Measurements from ENCODE around the gene ABHD12B. TPM values are rescaled to one million over a fixed set of nuclear protein-coding genes. Genes with fewer than 3 reads are reported as not detected.

Gene ABHD12B
- total RNA-seq, 1 experiment from 2014 or later = 51.0 TPM

GRCh38 chr14:50839048-50839447 lies 32.8 kb upstream of the ABHD12B start:
- Histone ChIP-seq H4K8ac (replicated peaks; ENCODE audit: insufficient read length, low read depth, low read length) (no peak overlapping the region), H3K23me2 (ENCODE audit: insufficient read length, low read depth, low read length, poor library complexity, severe bottlenecking) (no peaks in the 10 kb centered on the region), H3K27ac (ENCODE audit: insufficient read length, low read depth, low read length) (no peak overlapping the region), H3K4ac (ENCODE audit: low read depth, low read length) (no peak overlapping the region), H3K9me3 (ENCODE audit: control insufficient read depth, low read depth, low read length) (no peaks in the 10 kb centered on the region), H3K56ac (ENCODE audit: insufficient read length, low read depth, low read length) (no peak overlapping the region), H4K20me1 (ENCODE audit: control insufficient read depth, insufficient read depth, insufficient read length) (no peaks in the 10 kb centered on the region), H2BK12ac (ENCODE audit: insufficient read length, low read depth, low read length) (no peak overlapping the region), H3K79me1 (ENCODE audit: insufficient read depth, low read depth, low read length, poor library complexity, severe bottlenecking) (no peaks in the 10 kb centered on the region), H4K91ac (ENCODE audit: insufficient read length, low read depth, low read length) (no peak overlapping the region), H3T11ph (ENCODE audit: low read length) (no peak overlapping the region), H3K18ac (ENCODE audit: insufficient read length, low read depth, low read length) (no peak overlapping the region), H2AK5ac (ENCODE audit: insufficient read length, low read length) (no peak overlapping the region), H3K14ac (ENCODE audit: insufficient read depth, low read length) (no peak overlapping the region), H3K27me3 (ENCODE audit: insufficient read depth, low read length) (peaks cover 2% of the 10 kb centered on the region; the same call in 1 of the 2 replicates), H2AFZ (ENCODE audit: low read length) (no peak overlapping the region), H3K9ac (ENCODE audit: extremely low read depth, insufficient read length, low read length) (no peak overlapping the region), H2BK5ac (ENCODE audit: insufficient read length, low read length) (no peak overlapping the region), H3K79me2 (ENCODE audit: insufficient read depth, low read length) (no peaks in the 10 kb centered on the region), H3K4me1 (ENCODE audit: insufficient read depth, low read length) (no peaks in the 10 kb centered on the region), H2BK120ac (ENCODE audit: low read depth, low read length, poor library complexity, severe bottlenecking) (no peak overlapping the region), H2BK15ac (ENCODE audit: low read depth, low read length) (no peak overlapping the region), H3K4me2 (ENCODE audit: insufficient read depth, insufficient read length, low read length) (no peak overlapping the region), H2BK20ac (ENCODE audit: low read depth, low read length, poor library complexity, severe bottlenecking) (no peak overlapping the region), H3K23ac (ENCODE audit: insufficient read length, low read depth, low read length) (no peak overlapping the region), H4K5ac (ENCODE audit: insufficient read length, low read depth, low read length) (no peak overlapping the region)
- TF ChIP-seq, protein P1, sequence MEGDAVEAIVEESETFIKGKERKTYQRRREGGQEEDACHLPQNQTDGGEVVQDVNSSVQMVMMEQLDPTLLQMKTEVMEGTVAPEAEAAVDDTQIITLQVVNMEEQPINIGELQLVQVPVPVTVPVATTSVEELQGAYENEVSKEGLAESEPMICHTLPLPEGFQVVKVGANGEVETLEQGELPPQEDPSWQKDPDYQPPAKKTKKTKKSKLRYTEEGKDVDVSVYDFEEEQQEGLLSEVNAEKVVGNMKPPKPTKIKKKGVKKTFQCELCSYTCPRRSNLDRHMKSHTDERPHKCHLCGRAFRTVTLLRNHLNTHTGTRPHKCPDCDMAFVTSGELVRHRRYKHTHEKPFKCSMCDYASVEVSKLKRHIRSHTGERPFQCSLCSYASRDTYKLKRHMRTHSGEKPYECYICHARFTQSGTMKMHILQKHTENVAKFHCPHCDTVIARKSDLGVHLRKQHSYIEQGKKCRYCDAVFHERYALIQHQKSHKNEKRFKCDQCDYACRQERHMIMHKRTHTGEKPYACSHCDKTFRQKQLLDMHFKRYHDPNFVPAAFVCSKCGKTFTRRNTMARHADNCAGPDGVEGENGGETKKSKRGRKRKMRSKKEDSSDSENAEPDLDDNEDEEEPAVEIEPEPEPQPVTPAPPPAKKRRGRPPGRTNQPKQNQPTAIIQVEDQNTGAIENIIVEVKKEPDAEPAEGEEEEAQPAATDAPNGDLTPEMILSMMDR (conservative IDR thresholded peaks at IDR 0.05) = no peak
- Mint-ChIP-seq H3K4me3 (no peak overlapping the region), H3K36me3 (ENCODE audit: insufficient read depth in 1 of 3, low read depth in 3 of 3) (peaks cover 0 to 4% (median 0%) of the 10 kb centered on the region in 3 experiments; a peak in 1 of 7 replicates), H3K9me3 (no peaks in the 10 kb centered on the region), H3K27me3 (ENCODE audit: low read depth) (peaks cover 21% of the 10 kb centered on the region), H3K27ac (no peak overlapping the region), H3K4me1 (peaks cover 3 to 5% of the 10 kb centered on the region in 2 experiments; a peak in 2 of 4 replicates)
- WGBS (ENCODE audit: extremely low coverage, insufficient read length, low lambda C conversion rate) = no CpG with 5 or more reads among the region's 1 CpG
- DNase-seq = no peak

Measured in H9 (cell line).